NCI-H446 treated with DMSO at 0.1 percent for 48 hours (cell line): ENCODE data around the gene KCNC1.

Experiments used
- DNase-seq: peaks from one replicate; lab custom pipeline; 2025; lab: John Stamatoyannopoulos, UW

The KCNC1 gene

GRCh38 chr11:17793642-17794170, 59.1 kb downstream of the KCNC1 start:
- no peak for DNase-seq

GRCh38 chr11:17794981-17795380, 60.4 kb downstream of the KCNC1 start:
- no peak for DNase-seq

GRCh38 chr11:17796154-17796553, 61.6 kb downstream of the KCNC1 start:
- no peak for DNase-seq

GRCh38 chr11:17798253-17798652, 63.7 kb downstream of the KCNC1 start:
- no peak for DNase-seq

- no peak for DNase-seq
Measured at GRCh38 chr11:17798716-17799115, 64.1 kb downstream of the KCNC1 start.

GRCh38 chr11:17799147-17799546, 64.6 kb downstream of the KCNC1 start:
- DNase-seq, result no peak

- no peak for DNase-seq
Measured at GRCh38 chr11:17801166-17801565, 66.6 kb downstream of the KCNC1 start.

- no peak for DNase-seq
Measured at GRCh38 chr11:17802491-17802890, 67.9 kb downstream of the KCNC1 start.

- no peak for DNase-seq
Measured at GRCh38 chr11:17803754-17804334, 69.3 kb downstream of the KCNC1 start.

GRCh38 chr11:17805043-17805442, 70.5 kb downstream of the KCNC1 start:
- no peak for DNase-seq

GRCh38 chr11:17805873-17806272, 71.3 kb downstream of the KCNC1 start:
- DNase-seq, result no peak

GRCh38 chr11:17807034-17807433, 72.5 kb downstream of the KCNC1 start:
- DNase-seq, result no peak

GRCh38 chr11:17810041-17810440, 75.5 kb downstream of the KCNC1 start:
- no peak for DNase-seq

- DNase-seq, result no peak
Measured at GRCh38 chr11:17810746-17811145, 76.2 kb downstream of the KCNC1 start.

- DNase-seq, result no peak
Measured at GRCh38 chr11:17811352-17811751, 76.8 kb downstream of the KCNC1 start.

- no peak for DNase-seq
Measured at GRCh38 chr11:17812091-17812864, 77.7 kb downstream of the KCNC1 start.

- no peak for DNase-seq
Measured at GRCh38 chr11:17812865-17813187, 78.2 kb downstream of the KCNC1 start.

GRCh38 chr11:17813391-17814059, 78.9 kb downstream of the KCNC1 start:
- no peak for DNase-seq

- no peak for DNase-seq
Measured at GRCh38 chr11:17814546-17814945, 80.0 kb downstream of the KCNC1 start.

GRCh38 chr11:17816232-17816931, 81.8 kb downstream of the KCNC1 start:
- no peak for DNase-seq

GRCh38 chr11:17821648-17822400, 87.2 kb downstream of the KCNC1 start:
- DNase-seq, result no peak

GRCh38 chr11:17822401-17822781, 87.8 kb downstream of the KCNC1 start:
- DNase-seq, result no peak
